HFFc6 (cell line): ENCODE results near the gene GPRASP3. TPM values are rescaled to one million over a fixed set of nuclear protein-coding genes. Genes with fewer than 3 reads are reported as not detected.
"Not testable (repeated sequence)": the region's sequence is repeated elsewhere in the genome, so short reads cannot be mapped to it uniquely, and the experiment has no call there.

Source experiments
- DNase-seq: peaks from one replicate; pipeline ENCODE4 v3.0.0-alpha.2; 2018
- H3K27ac Mint-ChIP-seq: 2 replicates; pipeline ENCODE4 v1.8.0; 2020; ENCODE audit warnings: mild to moderate bottlenecking, mixed read lengths
- H3K27me3 Mint-ChIP-seq: 2 replicates; pipeline ENCODE4 v1.8.0; 2021; ENCODE audit warnings: mild to moderate bottlenecking, moderate library complexity, mixed read lengths; ENCODE audit not compliant: insufficient read depth
- H3K36me3 Mint-ChIP-seq: 2 replicates; pipeline ENCODE4 v1.8.0; 2021; ENCODE audit warnings: low read depth, mixed read lengths
- H3K4me1 Mint-ChIP-seq: 2 replicates; pipeline ENCODE4 v1.8.0; 2020; ENCODE audit warnings: low read depth, mixed read lengths
- H3K4me3 Mint-ChIP-seq: 2 replicates; pipeline ENCODE4 v1.8.0; 2020; ENCODE audit warnings: mild to moderate bottlenecking, moderate library complexity, mixed read lengths
- H3K9me3 Mint-ChIP-seq: 2 replicates; pipeline ENCODE4 v1.8.0; 2020; ENCODE audit warnings: mild to moderate bottlenecking, mixed read lengths
- CTCF ChIP-seq: fragments of 200-600 bp; sonication (generic); IDR thresholded peaks from 2 replicates; pipeline ENCODE4 v1.5.0; 2021; ENCODE audit warnings: antibody characterized with exemption, mild to moderate bottlenecking
- long read RNA-seq: library from polyadenylated mRNA; unstranded; transcript quantifications from one replicate; pipeline ENCODE4 v2.0.0, GENCODE V29; 2019
- total RNA-seq, 6 experiments: library from RNA; stranded (reverse); fragmentation: NEBNext Ultra II Directional; extraction: Animal tissue kit (Norgen Biotek cat#: 25700); gene quantifications; 2 replicates in 1 of 6; 3 replicates in 5 of 6; pipeline ENCODE4 v1.2.3, GENCODE V29; 2021

Gene GPRASP3
- total RNA-seq, result 1 to 10 TPM; 1.9 to 5.7 (median 5.4) TPM
- long read RNA-seq, full-length matches to known transcripts, result 1 of 2 reads
- long read RNA-seq, partial matches to known transcripts, result 0 of 2 reads
- long read RNA-seq, other reads (novel, unspliced or antisense), result 1 of 2 reads

DNA sequence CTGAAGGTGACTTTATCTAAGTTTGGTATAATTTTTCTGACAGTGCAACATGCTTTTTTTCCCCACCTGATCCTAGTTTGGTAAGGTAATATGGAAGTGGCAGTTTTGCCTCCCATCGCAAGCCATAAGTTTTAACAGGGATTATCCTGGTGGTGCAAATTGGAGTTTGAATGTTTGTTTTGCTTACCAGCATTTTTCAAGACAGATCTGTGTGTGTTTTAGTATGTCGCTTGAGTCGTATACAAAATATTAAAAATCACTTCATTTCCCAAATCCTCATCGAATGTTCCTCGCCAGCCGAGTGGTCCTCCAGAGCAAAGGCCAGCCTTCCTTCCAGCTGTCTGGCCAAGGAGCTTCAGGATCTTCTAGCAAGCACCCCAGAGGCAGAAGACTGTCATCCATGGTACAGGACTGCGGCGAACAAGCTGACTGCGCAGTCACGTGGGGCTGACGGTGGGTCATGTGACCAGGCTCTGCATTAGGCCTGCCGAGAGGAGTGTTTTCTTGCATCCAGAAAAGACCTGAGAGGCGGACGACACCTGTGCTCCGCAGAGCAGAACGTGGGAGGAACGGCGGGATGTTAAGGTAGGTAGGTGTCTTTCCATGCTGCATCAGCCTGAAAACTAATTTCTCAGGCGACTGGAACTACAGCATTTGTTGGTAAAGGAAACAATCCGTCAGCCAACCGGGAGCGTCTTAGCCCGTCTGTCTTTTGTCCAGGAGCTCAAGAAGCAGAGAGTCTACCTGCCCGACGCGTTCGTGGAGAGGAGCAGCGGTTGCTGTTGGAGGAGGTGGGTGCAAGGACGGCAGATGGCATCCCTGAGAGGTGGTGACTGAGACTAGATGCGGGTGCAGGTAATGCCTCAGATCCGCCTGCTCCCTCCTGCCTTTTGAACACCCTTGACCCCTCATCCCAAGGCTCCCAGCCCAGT is at the start of gene GPRASP3:
TSS of gene GPRASP3 (plus strand) at position 507 of the 932 bp plus-strand sequence. CDS start 28,253 bp downstream, outside the sequence.
- Mint-ChIP-seq H3K36me3 (no peaks in the 10 kb centered on the region), H3K4me1 (peaks cover 13% of the 10 kb centered on the region), H3K4me3 (peak within 1 kb of the TSS; percentile 92), H3K27ac (peak within 1 kb of the TSS; percentile 75), H3K9me3 (no peaks in the 10 kb centered on the region), H3K27me3 (peaks cover 2% of the 10 kb centered on the region; the same call in 1 of the 2 replicates)
- DNase-seq, result no peak
- no peak for TF ChIP-seq CTCF

DNA sequence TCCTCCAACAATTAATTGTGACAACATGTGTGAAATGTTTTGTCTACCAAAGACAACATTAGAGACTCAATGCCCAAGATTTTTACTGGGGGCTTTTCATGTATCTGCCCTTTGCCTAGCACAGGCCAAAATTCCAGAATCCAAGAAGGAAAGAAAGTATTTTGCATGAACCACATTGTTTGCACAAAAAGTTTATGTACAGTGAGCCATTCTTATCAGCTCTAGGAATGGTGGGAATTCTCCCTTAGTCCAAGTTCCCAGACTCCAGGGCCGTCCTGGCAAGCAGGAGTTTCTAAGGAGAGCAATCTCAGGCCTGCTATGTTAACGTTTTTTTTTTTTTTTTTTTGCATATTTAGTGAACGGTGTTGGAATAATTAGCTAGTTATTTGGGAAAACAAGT is 47.7 kb upstream of the GPRASP3 start:
- peaks cover 5% of the 10 kb centered on the region; the same call in 1 of the 2 replicates for H3K36me3 Mint-ChIP-seq
- no peak overlapping the region for H3K4me3 Mint-ChIP-seq
- H3K9me3 Mint-ChIP-seq, result no peaks in the 10 kb centered on the region
- H3K4me1 Mint-ChIP-seq, result no peaks in the 10 kb centered on the region; the same call in 1 of the 2 replicates
- H3K27ac Mint-ChIP-seq, result no peak overlapping the region
- DNase-seq, result no peak
- no peaks in the 10 kb centered on the region for H3K27me3 Mint-ChIP-seq
- no peak for TF ChIP-seq CTCF

GRCh38 chrX:102677479-102677878 is 43.1 kb upstream of the GPRASP3 start:
- H3K36me3 Mint-ChIP-seq, H3K9me3 Mint-ChIP-seq, DNase-seq, H3K4me3 Mint-ChIP-seq, H3K27me3 Mint-ChIP-seq, H3K4me1 Mint-ChIP-seq, H3K27ac Mint-ChIP-seq: not testable (repeated sequence)

GRCh38 chrX:102684772-102685520 is 35.6 kb upstream of the GPRASP3 start:
- DNase-seq, result no peak
- Mint-ChIP-seq H3K36me3 (no peaks in the 10 kb centered on the region; the same call in 1 of the 2 replicates), H3K9me3 (peaks cover 6% of the 10 kb centered on the region; the same call in 1 of the 2 replicates), H3K27ac (no peak overlapping the region), H3K4me1 (no peaks in the 10 kb centered on the region), H3K27me3 (peaks cover 1% of the 10 kb centered on the region; the same call in 1 of the 2 replicates), H3K4me3 (no peak overlapping the region)
- no peak for TF ChIP-seq CTCF

- H3K27ac Mint-ChIP-seq, result no peak overlapping the region
- no peak for TF ChIP-seq CTCF
- no peaks in the 10 kb centered on the region for H3K36me3 Mint-ChIP-seq
- no peak overlapping the region for H3K4me3 Mint-ChIP-seq
- H3K4me1 Mint-ChIP-seq, result no peaks in the 10 kb centered on the region
- no peaks in the 10 kb centered on the region for H3K27me3 Mint-ChIP-seq
- DNase-seq, result no peak
- H3K9me3 Mint-ChIP-seq, result no peaks in the 10 kb centered on the region
These were observed 25.8 kb upstream of the GPRASP3 start for GRCh38 chrX:102694749-102695148.
